Cardiac muscle cell (in vitro differentiated cells and primary cell): ENCODE measurements around the gene FHOD3. TPM values are rescaled to one million over a fixed set of nuclear protein-coding genes. Genes with fewer than 3 reads are reported as not detected.

Experiments used
- DNase-seq, 2 donors: peaks; one replicate each; pipeline versions ENCODE4 v3.0.0 to v3.0.0-alpha.2; 2010 to 2017; ENCODE audit warnings: low read depth in 1 of 2, low spot score in 1 of 2
- H3K27ac ChIP-seq: fragments of 200-600 bp; sonication (generic); 2 replicates; pipeline ENCODE4 v1.5.1; 2016
- H3K27me3 ChIP-seq: fragments of 200-600 bp; sonication (generic); 2 replicates; pipeline ENCODE4 v1.6.0; 2016; ENCODE audit warnings: control low read depth
- H3K36me3 ChIP-seq: fragments of 200-600 bp; sonication (generic); 2 replicates; pipeline ENCODE4 v1.5.1; 2016; ENCODE audit warnings: control low read depth
- H3K4me1 ChIP-seq: fragments of 200-600 bp; sonication (generic); 2 replicates; pipeline ENCODE4 v1.8.1; 2017; ENCODE audit warnings: low read depth, mild to moderate bottlenecking, mixed run types
- H3K4me3 ChIP-seq: fragments of 200-600 bp; sonication (generic); 2 replicates; pipeline ENCODE4 v1.5.1; 2016; ENCODE audit warnings: mild to moderate bottlenecking
- H3K9me3 ChIP-seq: fragments of 200-600 bp; sonication (generic); 2 replicates; pipeline ENCODE4 v1.5.1; 2017; ENCODE audit warnings: low read depth, mild to moderate bottlenecking, control low read depth
- polyA plus RNA-seq: library from polyadenylated mRNA; unstranded; fragments of >200 nt; fragmentation: Nextera tagmentation; extraction: Ambion mirVana; gene quantifications from 2 replicates; pipeline ENCODE4 v1.2.1, GENCODE V29; 2016
- total RNA-seq: library from RNA; depleted of rRNA; stranded (reverse); fragments of >200 nt; gene quantifications from 2 replicates; pipeline ENCODE4 v1.2.3, GENCODE V29; 2016
- TF ChIP-seq, protein P1 (sequence below): IDR thresholded peaks from 2 replicates; pipeline ENCODE4 v1.5.1; 2012; ENCODE audit warnings: low read depth, mild to moderate bottlenecking, low read length

FHOD3 gene
- total and polyA plus RNA-seq, 2 experiments from 2014 or later: 127 to 347 TPM

DNA sequence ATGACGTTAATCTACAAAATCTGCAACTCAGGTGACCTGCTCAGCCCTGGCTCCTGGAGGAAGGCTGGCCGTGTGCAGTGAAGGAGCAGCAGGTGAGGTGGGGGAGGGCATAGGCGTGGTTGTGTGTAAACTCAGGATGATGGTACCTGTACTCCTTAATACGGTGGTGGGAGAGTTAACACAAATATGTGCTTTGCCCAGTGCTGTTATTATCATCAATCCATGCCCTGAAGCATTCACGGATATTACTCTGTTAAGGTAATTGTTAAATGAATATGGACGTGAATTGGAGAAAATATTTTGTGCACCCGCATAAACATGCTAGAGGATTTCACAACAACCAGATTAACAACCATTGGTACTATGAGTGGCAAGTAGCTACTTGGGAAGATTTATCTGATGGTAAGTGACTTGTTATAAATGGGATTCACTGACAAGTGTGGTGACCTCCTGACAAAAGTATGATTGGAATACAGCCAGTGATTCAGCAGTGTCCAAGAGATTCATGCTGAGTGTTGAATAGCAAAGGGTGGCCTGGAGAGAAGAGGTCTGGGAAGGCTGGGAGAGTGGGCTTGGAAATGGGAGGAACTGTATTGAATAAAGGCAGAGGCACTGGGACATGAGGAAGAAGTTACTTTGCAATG is 337.2 kb downstream of the FHOD3 start:
- no peak overlapping the region for H3K4me3 ChIP-seq
- TF ChIP-seq, protein P1, sequence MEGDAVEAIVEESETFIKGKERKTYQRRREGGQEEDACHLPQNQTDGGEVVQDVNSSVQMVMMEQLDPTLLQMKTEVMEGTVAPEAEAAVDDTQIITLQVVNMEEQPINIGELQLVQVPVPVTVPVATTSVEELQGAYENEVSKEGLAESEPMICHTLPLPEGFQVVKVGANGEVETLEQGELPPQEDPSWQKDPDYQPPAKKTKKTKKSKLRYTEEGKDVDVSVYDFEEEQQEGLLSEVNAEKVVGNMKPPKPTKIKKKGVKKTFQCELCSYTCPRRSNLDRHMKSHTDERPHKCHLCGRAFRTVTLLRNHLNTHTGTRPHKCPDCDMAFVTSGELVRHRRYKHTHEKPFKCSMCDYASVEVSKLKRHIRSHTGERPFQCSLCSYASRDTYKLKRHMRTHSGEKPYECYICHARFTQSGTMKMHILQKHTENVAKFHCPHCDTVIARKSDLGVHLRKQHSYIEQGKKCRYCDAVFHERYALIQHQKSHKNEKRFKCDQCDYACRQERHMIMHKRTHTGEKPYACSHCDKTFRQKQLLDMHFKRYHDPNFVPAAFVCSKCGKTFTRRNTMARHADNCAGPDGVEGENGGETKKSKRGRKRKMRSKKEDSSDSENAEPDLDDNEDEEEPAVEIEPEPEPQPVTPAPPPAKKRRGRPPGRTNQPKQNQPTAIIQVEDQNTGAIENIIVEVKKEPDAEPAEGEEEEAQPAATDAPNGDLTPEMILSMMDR: no peak
- H3K9me3 ChIP-seq: no peaks in the 10 kb centered on the region
- H3K36me3 ChIP-seq: peaks cover 32% of the 10 kb centered on the region
- no peak for DNase-seq
- no peaks in the 10 kb centered on the region for H3K4me1 ChIP-seq
- H3K27me3 ChIP-seq: no peaks in the 10 kb centered on the region
- no peak overlapping the region for H3K27ac ChIP-seq

DNA sequence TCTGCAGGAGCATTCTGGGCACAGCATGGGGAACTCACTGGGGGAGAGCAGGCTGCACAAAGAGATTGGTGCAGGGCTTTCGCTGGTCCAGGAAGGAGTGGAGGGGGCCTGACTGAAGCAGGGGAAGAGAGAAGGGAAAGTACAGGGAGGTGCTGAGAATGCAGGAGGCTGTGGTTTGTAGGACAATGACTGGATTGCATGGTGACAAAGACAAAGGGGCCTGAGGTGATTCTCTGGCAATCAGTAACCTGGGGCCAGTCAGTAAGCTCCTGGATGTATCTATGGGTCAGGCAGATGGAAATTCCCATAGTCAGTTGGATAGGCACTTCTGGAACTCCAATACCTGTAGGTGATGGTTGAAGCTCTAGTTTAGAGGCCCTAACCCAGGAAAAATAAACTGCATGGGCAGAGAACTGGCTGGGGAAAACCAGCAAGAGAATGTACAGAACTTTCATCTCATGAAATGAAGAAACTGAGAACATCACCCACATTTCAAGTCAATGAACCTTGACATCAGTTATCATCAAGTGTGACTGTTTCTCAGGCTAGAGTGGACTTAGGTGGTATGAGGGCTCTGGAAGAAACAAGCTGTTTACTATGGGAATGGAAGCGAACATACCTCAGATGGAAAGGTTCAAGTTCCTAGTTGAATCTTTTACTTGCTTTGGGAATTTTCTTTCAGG is 338.0 kb downstream of the FHOD3 start:
- TF ChIP-seq, protein P1: no peak
- no peak for DNase-seq
- no peaks in the 10 kb centered on the region for H3K27me3 ChIP-seq
- no peak overlapping the region for H3K27ac ChIP-seq
- peaks cover 30% of the 10 kb centered on the region for H3K36me3 ChIP-seq
- no peak overlapping the region for H3K4me3 ChIP-seq
- H3K4me1 ChIP-seq: no peaks in the 10 kb centered on the region
- H3K9me3 ChIP-seq: no peaks in the 10 kb centered on the region

DNA sequence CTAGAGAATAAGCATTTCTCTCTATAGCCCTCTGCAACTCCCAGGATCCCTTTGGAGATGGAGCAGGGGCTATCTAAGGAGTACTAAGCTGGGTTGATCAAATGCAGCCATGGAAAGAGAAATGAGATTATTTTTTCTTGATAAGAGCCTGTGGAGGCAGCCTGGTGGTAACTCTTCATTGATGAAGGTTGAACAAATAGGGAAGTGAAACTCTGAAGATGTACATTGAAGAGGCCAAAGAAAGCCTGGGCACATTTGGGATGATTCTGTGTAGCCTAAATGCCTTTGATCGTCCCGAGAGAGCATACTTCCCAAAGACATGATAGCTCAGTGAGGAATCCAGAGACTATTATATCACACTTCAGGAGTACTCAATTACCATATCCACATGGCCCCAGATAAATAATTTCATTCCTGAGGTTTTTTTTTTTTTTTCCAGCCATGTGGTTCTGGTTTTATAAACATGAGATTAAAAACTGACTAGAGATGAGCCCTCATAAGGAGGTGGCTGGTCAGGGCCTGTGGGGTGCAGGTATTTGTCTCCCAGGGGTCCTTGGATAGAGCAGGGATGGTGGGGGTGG is 338.8 kb downstream of the FHOD3 start:
- Histone ChIP-seq H3K4me1 (no peaks in the 10 kb centered on the region), H3K9me3 (no peaks in the 10 kb centered on the region), H3K27ac (no peak overlapping the region), H3K4me3 (no peak overlapping the region), H3K36me3 (peaks cover 25% of the 10 kb centered on the region), H3K27me3 (no peaks in the 10 kb centered on the region)
- TF ChIP-seq, protein P1: no peak
- DNase-seq: no peak

DNA sequence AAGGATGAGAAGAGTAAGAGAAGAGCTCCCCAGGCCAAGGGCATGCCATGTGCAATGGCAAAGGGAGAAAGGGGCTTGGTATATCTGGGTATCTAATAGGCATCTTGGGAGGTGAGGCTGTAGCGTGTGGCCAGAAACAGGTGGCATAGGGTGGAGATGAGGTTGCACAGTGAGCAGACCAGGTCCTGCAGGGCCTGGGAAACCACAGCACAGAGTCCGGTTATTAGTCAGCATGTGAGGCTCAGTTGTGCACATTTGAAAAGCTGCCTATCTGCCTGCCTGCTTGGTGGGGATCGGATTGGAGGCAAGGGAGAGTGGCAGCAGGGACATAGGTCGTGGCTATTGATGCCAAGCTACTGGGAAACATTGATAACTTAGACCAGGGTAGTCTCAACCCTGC is 340.7 kb downstream of the FHOD3 start:
- no peak overlapping the region for H3K4me3 ChIP-seq
- H3K4me1 ChIP-seq: no peaks in the 10 kb centered on the region
- H3K36me3 ChIP-seq: peaks cover 17% of the 10 kb centered on the region
- H3K9me3 ChIP-seq: no peaks in the 10 kb centered on the region
- TF ChIP-seq, protein P1: no peak
- no peaks in the 10 kb centered on the region for H3K27me3 ChIP-seq
- no peak overlapping the region for H3K27ac ChIP-seq
- DNase-seq: no peak

DNA sequence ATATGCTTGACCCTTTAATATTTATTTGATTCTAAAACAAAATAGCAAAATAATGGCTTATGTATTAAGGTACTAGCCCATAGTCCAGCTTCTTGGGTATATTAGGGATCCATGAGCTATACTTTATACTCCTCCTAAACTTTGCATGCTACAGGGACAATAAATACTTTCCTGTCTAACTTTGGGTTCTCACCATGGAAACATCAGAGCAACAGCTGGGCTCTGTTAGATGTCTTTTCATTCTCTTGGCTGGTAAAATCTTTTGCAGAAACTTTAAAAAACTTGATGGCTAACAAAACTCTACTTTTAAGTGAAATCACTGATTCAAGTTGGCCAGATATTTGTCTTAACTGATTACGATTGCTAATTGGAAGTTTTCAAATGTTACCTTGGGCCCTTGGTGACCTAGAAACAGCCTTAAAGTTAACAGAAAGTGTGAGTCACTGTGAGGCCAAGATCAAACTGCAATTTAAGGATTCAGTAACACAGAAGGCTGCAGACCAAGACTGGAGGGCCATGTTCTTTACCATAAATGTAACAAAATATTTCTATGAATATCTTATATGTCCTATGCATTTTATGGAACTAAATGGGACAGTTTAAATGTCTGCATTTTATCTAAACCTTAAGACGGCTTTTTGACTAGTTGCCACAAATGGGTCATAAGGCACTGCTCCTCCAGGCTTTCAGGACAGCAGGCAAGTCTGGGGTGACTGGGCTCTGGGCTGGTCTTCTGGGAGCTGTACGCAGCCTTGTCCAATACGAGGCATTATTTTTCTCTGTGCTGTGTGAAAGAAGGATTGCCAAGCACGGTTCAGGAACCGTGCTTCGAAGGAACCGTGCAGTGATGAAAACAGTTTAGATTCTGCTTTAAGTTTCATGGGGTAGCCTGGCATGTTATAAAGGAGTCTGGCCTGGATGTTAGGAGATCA is 342.8 kb downstream of the FHOD3 start:
- H3K27me3 ChIP-seq: no peaks in the 10 kb centered on the region
- no peaks in the 10 kb centered on the region for H3K4me1 ChIP-seq
- no peak overlapping the region for H3K27ac ChIP-seq

More for the DNA sequence above, 342.8 kb downstream of the FHOD3 start:
- TF ChIP-seq, protein P1: no peak
- no peaks in the 10 kb centered on the region for H3K36me3 ChIP-seq
- no peak overlapping the region for H3K4me3 ChIP-seq
- no peaks in the 10 kb centered on the region for H3K9me3 ChIP-seq
- DNase-seq: peak in 1 of 2 donors; percentile 34
